ENCODE results near the gene HMSD. TPM values are rescaled to one million over a fixed set of nuclear protein-coding genes. Genes with fewer than 3 reads are reported as not detected.
A peak's percentile ranks its signal among the peaks of the same experiment; 100 is the strongest.
"Not testable (repeated sequence)": the region's sequence is repeated elsewhere in the genome, so short reads cannot be mapped to it uniquely, and the experiment has no call there.

Gene HMSD
- total RNA-seq, 2 experiments from 2014 or later = 1.8 to 4.4 TPM

GRCh38 chr18:63936932-63937393 lies 12.1 kb upstream of the HMSD start:
- Mint-ChIP-seq H3K27me3 (peaks cover 29% of the 10 kb centered on the region), H3K4me3 (no peak overlapping the region), H3K4me1 (peaks cover 3% of the 10 kb centered on the region), H3K36me3 (no peaks in the 10 kb centered on the region), H3K27ac (no peak overlapping the region), H3K9me3 (no peaks in the 10 kb centered on the region)
- DNase-seq = no peak

- Mint-ChIP-seq H3K9me3 (no peaks in the 10 kb centered on the region), H3K27ac (no peak overlapping the region), H3K4me1 (peaks cover 3% of the 10 kb centered on the region), H3K4me3 (no peak overlapping the region), H3K27me3 (peaks cover 44% of the 10 kb centered on the region), H3K36me3 (no peaks in the 10 kb centered on the region)
- no peak for DNase-seq
Observed at GRCh38 chr18:63940008-63940407, 9.1 kb upstream of the HMSD start.

DNA sequence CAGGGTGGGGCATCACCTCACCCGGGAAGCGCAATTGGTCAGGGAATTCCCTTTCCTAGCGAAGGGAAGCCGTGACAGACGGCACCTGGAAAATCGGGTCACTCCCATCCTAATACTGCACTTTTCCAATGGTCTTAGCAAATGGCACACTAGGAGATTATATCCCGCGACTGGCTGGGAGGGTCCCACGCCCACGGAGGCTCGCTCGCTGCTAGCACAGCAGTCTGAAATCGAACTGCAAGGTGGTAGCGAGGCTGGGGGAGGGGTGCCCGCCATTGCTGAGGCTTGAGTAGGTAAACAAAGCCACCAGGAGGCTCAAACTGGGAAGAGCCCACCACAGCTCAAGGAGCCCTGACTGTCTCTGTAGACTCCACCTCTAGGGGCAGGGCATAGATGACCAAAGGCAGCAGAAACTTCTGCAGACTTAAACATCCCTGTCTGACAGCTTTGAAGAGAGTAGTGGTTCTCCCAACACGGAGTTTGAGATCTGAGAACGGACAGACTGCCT lies 8.5 kb upstream of the HMSD start:
- not testable (repeated sequence) for H3K27ac Mint-ChIP-seq, H3K9me3 Mint-ChIP-seq
- peaks cover 46% of the 10 kb centered on the region for H3K27me3 Mint-ChIP-seq

DNA sequence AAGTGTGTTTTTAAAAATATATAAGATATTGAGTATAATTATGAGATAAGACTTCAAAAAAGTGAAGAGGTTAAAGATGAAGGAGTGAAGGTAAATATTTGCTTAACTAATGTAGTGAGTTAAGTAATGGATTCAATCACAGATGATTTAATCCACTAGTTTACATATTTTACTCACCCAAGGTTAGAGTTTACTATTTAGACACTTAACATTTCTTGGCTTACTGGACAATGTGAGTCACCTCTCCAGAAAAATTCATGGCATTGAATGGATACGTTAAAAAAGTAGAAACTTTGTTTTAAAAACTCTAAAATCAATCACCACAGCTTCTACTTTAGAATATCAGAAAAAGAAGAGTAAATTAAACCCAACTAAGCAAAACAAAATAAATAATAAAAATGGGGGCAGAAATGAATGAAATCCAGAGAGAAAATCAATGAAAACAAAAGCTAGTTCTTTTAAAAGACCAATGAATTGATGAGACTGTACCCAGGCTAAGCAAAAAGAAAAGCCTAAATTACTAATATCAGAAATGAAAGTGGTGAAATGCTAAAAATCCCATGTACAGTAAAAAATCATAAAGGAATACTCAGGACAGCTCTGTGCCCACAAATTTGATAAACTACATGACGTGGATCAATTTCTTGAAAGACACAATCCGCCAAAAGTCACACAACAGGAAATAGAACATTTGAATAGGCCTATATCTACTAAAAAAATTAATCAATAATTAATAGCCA lies 1.9 kb upstream of the HMSD start:
- H3K27me3 Mint-ChIP-seq = peaks cover 69% of the 10 kb centered on the region
- H3K27ac Mint-ChIP-seq = no peak overlapping the region

More for the DNA sequence above, 8.5 kb upstream of the HMSD start:
- not testable (repeated sequence) for DNase-seq, H3K4me1 Mint-ChIP-seq, H3K4me3 Mint-ChIP-seq, H3K36me3 Mint-ChIP-seq

DNA sequence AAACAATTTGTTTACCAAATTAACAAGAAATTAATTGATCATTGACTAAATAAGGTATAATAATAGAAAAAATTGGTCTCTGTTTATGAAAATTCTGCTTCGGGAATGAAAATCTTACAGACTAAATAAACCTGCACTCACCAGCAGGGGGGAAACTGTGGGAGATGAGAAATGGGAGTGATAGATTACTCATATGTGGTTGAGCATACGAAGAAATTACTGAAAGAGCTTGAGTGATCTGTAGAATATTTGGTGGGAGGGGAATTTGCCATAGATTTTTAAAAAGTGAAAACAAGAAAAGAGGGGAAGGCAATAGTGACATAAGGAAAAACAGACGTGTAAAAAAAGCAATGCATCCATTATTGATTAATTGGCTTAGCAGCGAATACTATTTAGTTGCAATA lies 2.2 kb downstream of the HMSD start:
- no peak overlapping the region for H3K4me3 Mint-ChIP-seq
- peaks cover 40% of the 10 kb centered on the region for H3K27me3 Mint-ChIP-seq
- peaks cover 4% of the 10 kb centered on the region for H3K36me3 Mint-ChIP-seq
- DNase-seq = no peak
- peaks cover 26% of the 10 kb centered on the region for H3K4me1 Mint-ChIP-seq
- H3K27ac Mint-ChIP-seq = no peak overlapping the region
- H3K9me3 Mint-ChIP-seq = peaks cover 4% of the 10 kb centered on the region

More for the DNA sequence above, 1.9 kb upstream of the HMSD start:
- Mint-ChIP-seq H3K36me3 (peaks cover 4% of the 10 kb centered on the region), H3K9me3 (peaks cover 4% of the 10 kb centered on the region), H3K4me1 (peaks cover 26% of the 10 kb centered on the region), H3K4me3 (no peak overlapping the region)
- DNase-seq = no peak

DNA sequence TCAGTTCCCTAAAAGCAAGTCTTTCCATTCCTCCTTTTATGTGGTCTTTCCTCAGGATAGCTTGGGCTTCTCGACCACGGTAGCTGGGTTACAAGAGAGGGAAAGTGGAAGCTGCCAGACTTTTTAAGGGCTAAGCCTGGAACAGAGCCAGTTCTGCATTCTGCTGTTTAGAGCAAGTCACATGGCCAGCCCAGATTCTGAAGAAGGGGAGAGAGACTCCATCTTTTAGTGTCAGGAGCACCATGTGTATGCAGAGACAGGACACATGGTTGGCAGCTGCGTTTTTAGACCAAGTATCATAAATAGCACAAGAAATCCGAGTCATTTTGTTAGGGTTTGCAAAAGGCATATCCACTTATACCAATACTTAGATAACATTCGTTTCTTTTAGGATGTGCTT lies 4.7 kb downstream of the HMSD start:
- peaks cover 4% of the 10 kb centered on the region for H3K36me3 Mint-ChIP-seq
- H3K27me3 Mint-ChIP-seq = peaks cover 31% of the 10 kb centered on the region
- H3K4me3 Mint-ChIP-seq = no peak overlapping the region
- H3K9me3 Mint-ChIP-seq = peaks cover 4% of the 10 kb centered on the region
- H3K27ac Mint-ChIP-seq = no peak overlapping the region
- peaks cover 18% of the 10 kb centered on the region for H3K4me1 Mint-ChIP-seq
- DNase-seq = no peak

GRCh38 chr18:63956755-63957154 lies 7.7 kb downstream of the HMSD start:
- Mint-ChIP-seq H3K4me3 (no peak overlapping the region), H3K27ac (no peak overlapping the region), H3K36me3 (peaks cover under 1% of the 10 kb centered on the region), H3K4me1 (no peaks in the 10 kb centered on the region), H3K9me3 (no peaks in the 10 kb centered on the region), H3K27me3 (peaks cover 45% of the 10 kb centered on the region)
- no peak for DNase-seq

DNA sequence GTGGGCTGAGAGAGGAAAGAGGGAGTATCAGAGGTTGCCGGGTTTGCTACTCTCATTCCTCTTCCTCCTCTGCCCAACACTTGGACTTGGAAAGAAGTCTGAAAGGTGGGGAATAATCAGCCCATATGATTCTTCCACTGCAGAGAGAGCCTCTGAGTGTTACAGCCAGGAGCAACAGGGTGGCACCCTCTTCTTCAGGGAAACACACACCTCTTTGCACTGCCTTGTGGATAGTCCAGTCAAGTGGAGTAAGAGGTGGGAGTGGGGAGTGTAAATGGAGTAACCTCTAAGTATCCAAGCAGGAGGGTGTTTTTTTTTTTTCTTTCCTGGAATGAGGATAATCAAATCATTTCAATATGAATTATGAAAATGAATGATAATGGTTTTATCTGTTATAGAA lies 11.8 kb downstream of the HMSD start:
- H3K36me3 Mint-ChIP-seq = no peaks in the 10 kb centered on the region

GRCh38 chr18:63961435-63961980 lies 12.4 kb downstream of the HMSD start:
- H3K4me3 Mint-ChIP-seq = no peak overlapping the region
- DNase-seq = no peak
- H3K9me3 Mint-ChIP-seq = no peaks in the 10 kb centered on the region
- peaks cover 34% of the 10 kb centered on the region for H3K27me3 Mint-ChIP-seq
- H3K27ac Mint-ChIP-seq = no peak overlapping the region
- H3K36me3 Mint-ChIP-seq = no peaks in the 10 kb centered on the region
- H3K4me1 Mint-ChIP-seq = no peaks in the 10 kb centered on the region

More for the DNA sequence above, 11.8 kb downstream of the HMSD start:
- Mint-ChIP-seq H3K27me3 (peaks cover 37% of the 10 kb centered on the region), H3K9me3 (no peaks in the 10 kb centered on the region), H3K4me1 (no peaks in the 10 kb centered on the region), H3K4me3 (no peak overlapping the region), H3K27ac (no peak overlapping the region)
- DNase-seq = no peak

GRCh38 chr18:63962137-63962536 lies 13.0 kb downstream of the HMSD start:
- no peak for DNase-seq
- H3K4me1 Mint-ChIP-seq = no peaks in the 10 kb centered on the region
- H3K9me3 Mint-ChIP-seq = no peaks in the 10 kb centered on the region
- no peak overlapping the region for H3K4me3 Mint-ChIP-seq
- peaks cover 27% of the 10 kb centered on the region for H3K27me3 Mint-ChIP-seq
- H3K36me3 Mint-ChIP-seq = no peaks in the 10 kb centered on the region
- H3K27ac Mint-ChIP-seq = no peak overlapping the region

- no peak overlapping the region for H3K27ac Mint-ChIP-seq
- no peak overlapping the region for H3K4me3 Mint-ChIP-seq
- H3K27me3 Mint-ChIP-seq = peaks cover 21% of the 10 kb centered on the region
- H3K36me3 Mint-ChIP-seq = no peaks in the 10 kb centered on the region
- DNase-seq = peak; percentile 19
- H3K9me3 Mint-ChIP-seq = no peaks in the 10 kb centered on the region
- H3K4me1 Mint-ChIP-seq = peaks cover 2% of the 10 kb centered on the region
Observed at GRCh38 chr18:63963615-63964256, 14.6 kb downstream of the HMSD start.

DNA sequence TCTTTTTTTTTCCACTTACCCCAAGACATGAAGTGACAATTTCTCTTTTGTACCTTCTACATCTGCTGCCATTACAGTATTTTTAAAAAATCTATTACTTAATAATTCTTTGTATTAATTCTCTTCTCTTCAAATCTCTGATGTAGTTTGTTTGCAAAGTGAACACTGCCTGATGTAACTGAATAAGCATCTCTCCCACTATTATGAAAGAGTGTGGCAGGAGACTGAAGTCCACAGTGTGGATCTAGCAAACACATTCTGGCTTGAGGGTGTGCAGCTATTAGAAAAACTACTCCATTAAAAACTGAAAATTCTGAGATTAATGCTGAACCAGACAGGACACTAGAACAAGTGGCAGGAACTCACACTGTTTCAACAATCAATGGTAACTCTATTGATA lies 15.8 kb downstream of the HMSD start:
- Mint-ChIP-seq H3K27ac (no peak overlapping the region), H3K4me1 (peaks cover 11% of the 10 kb centered on the region), H3K36me3 (no peaks in the 10 kb centered on the region), H3K27me3 (peaks cover 12% of the 10 kb centered on the region), H3K9me3 (no peaks in the 10 kb centered on the region), H3K4me3 (no peak overlapping the region)
- no peak for DNase-seq

DNA sequence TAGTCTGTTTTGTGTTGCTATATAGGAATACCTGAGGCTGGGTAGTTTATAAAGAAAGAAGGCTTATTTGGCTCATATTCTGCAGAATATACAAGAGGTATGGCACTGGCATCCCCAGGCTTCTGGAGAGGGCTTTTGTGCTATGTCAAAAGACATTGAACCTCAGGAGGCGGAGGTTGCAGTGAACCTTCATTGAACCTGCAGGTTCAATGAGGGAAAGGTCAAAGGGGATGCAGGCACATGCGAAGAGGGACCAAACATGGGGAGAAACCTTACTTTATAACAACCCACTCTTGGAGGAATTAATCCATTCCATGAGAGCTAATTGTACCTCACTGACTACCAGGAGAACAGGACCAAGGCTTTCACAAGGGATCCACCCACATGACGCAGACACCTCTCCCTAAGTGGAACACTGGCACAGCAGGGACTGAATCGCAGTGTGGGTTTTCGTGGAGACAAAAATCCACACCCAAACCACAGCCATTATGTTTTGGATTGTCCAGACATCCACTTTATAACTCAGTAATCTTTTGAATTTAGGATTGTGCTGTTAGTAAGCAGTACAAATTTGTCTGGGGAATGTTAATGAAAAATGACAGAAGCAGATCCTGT lies 16.7 kb downstream of the HMSD start:
- Mint-ChIP-seq H3K36me3 (no peaks in the 10 kb centered on the region), H3K9me3 (no peaks in the 10 kb centered on the region), H3K27ac (no peak overlapping the region), H3K4me1 (peaks cover 13% of the 10 kb centered on the region), H3K27me3 (peaks cover 6% of the 10 kb centered on the region), H3K4me3 (no peak overlapping the region)
- no peak for DNase-seq

DNA sequence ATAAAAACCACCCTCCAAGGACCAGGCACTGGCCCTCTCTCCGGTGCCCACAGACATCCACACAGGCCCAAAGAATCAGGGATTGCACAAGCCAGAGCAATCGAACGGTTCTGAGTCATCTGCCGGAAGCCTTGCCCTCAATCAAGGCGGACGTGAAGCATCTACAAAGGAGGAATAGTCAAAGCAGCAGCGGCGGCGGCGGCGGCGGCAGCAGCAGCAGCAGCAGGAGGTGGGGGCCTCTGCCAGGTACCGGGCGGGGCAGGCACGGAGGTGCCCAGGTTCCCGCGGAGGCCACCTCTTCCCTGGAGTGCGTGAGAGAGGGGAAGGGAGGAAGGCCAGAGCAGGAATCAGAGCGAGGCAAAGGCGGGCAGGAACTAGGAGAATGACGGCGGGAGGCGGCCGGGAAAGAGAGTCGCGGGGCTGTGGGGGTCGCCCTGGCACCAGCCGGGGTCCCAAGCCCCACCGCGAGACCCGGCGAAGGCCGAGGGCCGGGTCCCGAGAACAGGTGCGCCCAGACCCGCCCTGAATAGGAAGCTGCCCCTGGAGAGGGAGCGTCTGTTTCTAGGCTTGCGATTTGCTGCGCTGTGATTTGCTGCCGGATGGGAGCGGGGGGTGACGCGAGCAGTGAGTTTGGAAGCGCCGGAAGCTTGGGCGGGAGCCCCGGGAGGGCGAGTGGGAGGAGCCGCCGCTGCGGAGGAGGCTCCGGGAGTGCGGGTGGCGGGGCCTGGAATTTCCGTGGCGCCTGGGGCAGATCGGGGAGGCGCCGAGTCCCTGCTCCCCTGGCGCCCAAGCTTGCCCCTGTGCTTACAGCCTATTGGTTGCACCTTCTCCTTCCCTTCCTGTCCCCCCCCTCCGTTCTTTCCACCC lies 21.1 kb downstream of the HMSD start, which contains the start of gene SERPINB8:
Gene SERPINB8, plus strand, starts transcription at position 140 of the 867 bp plus-strand sequence. CDS start 8,228 bp downstream, outside the sequence.
- H3K36me3 Mint-ChIP-seq = peaks cover 9% of the 10 kb centered on the region
- H3K27me3 Mint-ChIP-seq = no peaks in the 10 kb centered on the region
- H3K27ac Mint-ChIP-seq = peak within 1 kb of the TSS; percentile 95
- H3K4me1 Mint-ChIP-seq = peaks cover 36% of the 10 kb centered on the region
- H3K9me3 Mint-ChIP-seq = no peaks in the 10 kb centered on the region
- H3K4me3 Mint-ChIP-seq = peak within 1 kb of the TSS; percentile 88
- DNase-seq = peak; percentile 80

Measured in activated naive CD8-positive, alpha-beta T cell treated with anti-CD3 and anti-CD28 coated beads for 36 hours (primary cell).